ENCODE results near the gene PLEKHD1. TPM values are rescaled to one million over a fixed set of nuclear protein-coding genes. Genes with fewer than 3 reads are reported as not detected.

Gene PLEKHD1
- total RNA-seq, 1 donor from 2014 or later: 0.48 TPM

DNA sequence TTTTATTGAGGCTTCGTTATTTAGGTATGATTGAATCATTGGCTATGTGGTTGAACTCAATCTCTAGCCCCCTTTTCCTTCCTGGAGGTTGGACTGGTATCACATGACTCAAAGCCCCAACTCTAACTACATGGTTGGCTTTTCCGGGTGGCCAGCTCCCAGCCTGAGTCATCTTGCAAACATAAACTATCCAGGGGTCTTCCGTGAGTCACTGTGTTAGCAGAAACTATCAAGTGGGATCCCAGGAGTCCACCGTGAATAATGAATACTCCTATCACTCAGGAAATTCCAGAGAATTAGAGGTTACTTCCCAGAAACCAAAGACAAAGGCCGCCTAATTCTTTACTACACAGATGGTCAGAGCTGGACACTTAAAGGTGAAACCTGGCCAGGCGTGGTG is 19.7 kb upstream of the PLEKHD1 start:
- no peaks in the 10 kb centered on the region for H3K9me3 Mint-ChIP-seq
- no peaks in the 10 kb centered on the region for H3K4me1 Mint-ChIP-seq (ENCODE audit: unreplicated experiment)
- H3K36me3 Mint-ChIP-seq: no peaks in the 10 kb centered on the region
- TF ChIP-seq, protein P1, sequence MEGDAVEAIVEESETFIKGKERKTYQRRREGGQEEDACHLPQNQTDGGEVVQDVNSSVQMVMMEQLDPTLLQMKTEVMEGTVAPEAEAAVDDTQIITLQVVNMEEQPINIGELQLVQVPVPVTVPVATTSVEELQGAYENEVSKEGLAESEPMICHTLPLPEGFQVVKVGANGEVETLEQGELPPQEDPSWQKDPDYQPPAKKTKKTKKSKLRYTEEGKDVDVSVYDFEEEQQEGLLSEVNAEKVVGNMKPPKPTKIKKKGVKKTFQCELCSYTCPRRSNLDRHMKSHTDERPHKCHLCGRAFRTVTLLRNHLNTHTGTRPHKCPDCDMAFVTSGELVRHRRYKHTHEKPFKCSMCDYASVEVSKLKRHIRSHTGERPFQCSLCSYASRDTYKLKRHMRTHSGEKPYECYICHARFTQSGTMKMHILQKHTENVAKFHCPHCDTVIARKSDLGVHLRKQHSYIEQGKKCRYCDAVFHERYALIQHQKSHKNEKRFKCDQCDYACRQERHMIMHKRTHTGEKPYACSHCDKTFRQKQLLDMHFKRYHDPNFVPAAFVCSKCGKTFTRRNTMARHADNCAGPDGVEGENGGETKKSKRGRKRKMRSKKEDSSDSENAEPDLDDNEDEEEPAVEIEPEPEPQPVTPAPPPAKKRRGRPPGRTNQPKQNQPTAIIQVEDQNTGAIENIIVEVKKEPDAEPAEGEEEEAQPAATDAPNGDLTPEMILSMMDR (conservative IDR thresholded peaks at IDR 0.05): no peak
- no peak overlapping the region for H3K27ac Mint-ChIP-seq
- H3K27me3 Mint-ChIP-seq: no peaks in the 10 kb centered on the region
- H3K4me3 Mint-ChIP-seq: no peak overlapping the region
- DNase-seq (ENCODE audit: extremely low spot score, unreplicated experiment): no peak

DNA sequence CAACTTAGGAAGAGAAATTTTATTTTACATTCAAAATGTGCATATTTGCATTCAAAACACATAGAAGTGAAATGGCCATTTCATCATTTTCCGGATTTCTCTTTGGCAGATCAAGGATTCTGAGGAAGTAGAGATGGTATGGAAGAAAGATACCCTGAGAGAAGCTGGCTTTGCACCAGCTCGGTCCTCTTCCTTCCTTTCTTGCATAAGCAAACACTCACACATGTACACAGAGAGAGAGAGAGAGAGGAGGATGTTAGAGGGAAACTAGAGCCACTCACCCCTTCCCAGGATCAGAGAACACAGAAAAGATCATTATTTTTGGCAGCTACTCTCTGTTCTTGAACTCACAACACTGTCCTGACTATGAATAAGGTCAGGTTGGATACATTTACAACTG is 15.6 kb upstream of the PLEKHD1 start:
- Mint-ChIP-seq H3K27ac (no peak overlapping the region), H3K4me1 (ENCODE audit: unreplicated experiment) (no peaks in the 10 kb centered on the region), H3K36me3 (no peaks in the 10 kb centered on the region), H3K4me3 (no peak overlapping the region), H3K27me3 (no peaks in the 10 kb centered on the region), H3K9me3 (no peaks in the 10 kb centered on the region)
- TF ChIP-seq, protein P1 (conservative IDR thresholded peaks at IDR 0.05): no peak
- DNase-seq (ENCODE audit: extremely low spot score, unreplicated experiment): no peak

DNA sequence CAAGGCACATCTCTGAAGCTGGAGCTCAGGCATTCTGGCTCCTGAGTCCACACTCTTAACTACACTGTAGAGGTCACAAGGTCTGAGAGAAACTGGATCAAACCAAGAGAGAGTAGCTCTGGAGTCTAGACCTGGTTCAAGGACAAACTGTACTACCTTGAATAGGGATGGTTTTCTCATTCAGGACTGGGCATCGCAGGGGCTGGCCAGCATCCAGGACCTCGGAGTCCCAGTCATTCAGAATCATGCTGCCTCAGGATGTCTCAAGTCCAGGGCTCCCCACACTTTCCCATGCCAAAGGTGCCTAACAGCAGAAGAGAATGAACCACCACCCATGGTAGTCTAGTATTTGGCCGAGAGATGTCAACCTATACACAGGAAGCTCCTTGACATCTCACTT is 13.1 kb upstream of the PLEKHD1 start:
- H3K27me3 Mint-ChIP-seq: no peaks in the 10 kb centered on the region
- H3K27ac Mint-ChIP-seq: no peak overlapping the region
- DNase-seq (ENCODE audit: extremely low spot score, unreplicated experiment): no peak
- TF ChIP-seq, protein P1 (conservative IDR thresholded peaks at IDR 0.05): no peak
- no peaks in the 10 kb centered on the region for H3K4me1 Mint-ChIP-seq (ENCODE audit: unreplicated experiment)
- no peak overlapping the region for H3K4me3 Mint-ChIP-seq
- no peaks in the 10 kb centered on the region for H3K36me3 Mint-ChIP-seq
- no peaks in the 10 kb centered on the region for H3K9me3 Mint-ChIP-seq

DNA sequence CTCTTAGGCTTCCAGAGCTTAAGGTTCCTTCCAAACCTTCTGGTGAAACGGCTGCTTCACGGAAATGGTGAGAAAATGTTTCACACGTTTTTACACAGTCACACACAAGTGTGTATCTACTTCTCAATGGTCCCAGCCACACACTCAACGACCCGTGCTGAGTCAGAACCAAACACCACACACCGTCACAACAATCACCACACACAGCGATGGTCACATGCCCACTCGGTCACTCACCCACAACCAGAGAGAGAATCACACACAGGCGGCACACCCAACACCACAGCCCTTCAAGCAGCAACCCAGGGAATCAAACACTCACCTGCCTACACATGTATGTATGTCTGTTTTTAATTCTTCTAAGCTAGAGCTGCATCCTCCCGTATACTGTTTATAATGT is 12.6 kb upstream of the PLEKHD1 start:
- Mint-ChIP-seq H3K36me3 (no peaks in the 10 kb centered on the region), H3K27me3 (no peaks in the 10 kb centered on the region), H3K27ac (no peak overlapping the region), H3K4me1 (ENCODE audit: unreplicated experiment) (no peaks in the 10 kb centered on the region), H3K4me3 (no peak overlapping the region), H3K9me3 (no peaks in the 10 kb centered on the region)
- no peak for DNase-seq (ENCODE audit: extremely low spot score, unreplicated experiment)
- TF ChIP-seq, protein P1 (conservative IDR thresholded peaks at IDR 0.05): no peak

DNA sequence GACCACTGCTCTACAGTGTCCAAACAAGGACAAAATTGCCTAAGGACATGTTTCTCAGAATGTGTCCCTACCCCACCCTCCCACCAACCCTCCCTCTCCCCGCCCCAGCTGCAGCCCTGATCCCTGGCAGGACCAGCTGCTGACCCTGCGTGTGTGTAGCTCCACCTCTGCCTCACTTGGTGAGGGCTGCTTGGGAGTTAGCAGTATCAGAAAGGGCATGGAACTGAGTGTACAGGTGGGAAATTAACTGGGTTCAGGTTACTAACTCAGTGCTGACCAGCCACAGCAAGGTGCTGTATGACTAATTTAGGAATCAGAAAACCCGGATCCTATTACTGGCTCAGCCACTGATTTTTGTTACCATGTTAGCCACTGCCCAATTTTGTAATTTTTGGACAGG is 11.3 kb upstream of the PLEKHD1 start:
- H3K27ac Mint-ChIP-seq: no peak overlapping the region

More for the DNA sequence above, 11.3 kb upstream of the PLEKHD1 start:
- Mint-ChIP-seq H3K4me3 (no peak overlapping the region), H3K4me1 (ENCODE audit: unreplicated experiment) (no peaks in the 10 kb centered on the region), H3K27me3 (peaks cover 2% of the 10 kb centered on the region), H3K9me3 (no peaks in the 10 kb centered on the region), H3K36me3 (no peaks in the 10 kb centered on the region)
- TF ChIP-seq, protein P1 (conservative IDR thresholded peaks at IDR 0.05): no peak
- no peak for DNase-seq (ENCODE audit: extremely low spot score, unreplicated experiment)
